CD4-positive, alpha-beta T cell (primary cell): Measurements from ENCODE around the gene B3GALT5. TPM values are rescaled to one million over a fixed set of nuclear protein-coding genes. Genes with fewer than 3 reads are reported as not detected.

ENCODE experiments used
- ATAC-seq: fragments of 200-7000 bp; cut with Tn5 transposase; one replicate; pipeline ENCODE4 v1.10.0; 2022; ENCODE audit warnings: mild to moderate bottlenecking; ENCODE audit not compliant: poor library complexity
- CTCF ChIA-PET: fragments of 350-600 bp; sonication (Branson Sonifier 250); formaldehyde crosslinking; loops from one replicate; lab custom pipeline; 2021; ENCODE audit warnings: antibody characterized with exemption, inconsistent platforms; lab: Charles Lee
- POLR2A ChIA-PET: fragments of 350-600 bp; sonication (Branson Sonifier 250); formaldehyde crosslinking; loops from one replicate; lab custom pipeline; 2021; ENCODE audit warnings: antibody characterized with exemption, inconsistent platforms; lab: Charles Lee
- DNase-seq, 14 experiments: peaks; one replicate each; pipeline ENCODE4 v3.0.0-alpha.2; 2013 to 2020; ENCODE audit warnings: mixed read lengths in 2 of 14
- H3K27ac ChIP-seq, 2 donors: one replicate each; pipeline versions ENCODE4 v1.5.1 to v1.7.0; 2013; ENCODE audit warnings: low read length in 2 of 2, low read depth in 1 of 2, mild to moderate bottlenecking in 1 of 2
- H3K27me3 ChIP-seq, 2 experiments: 1 replicate in 1 of 2; 2 replicates in 1 of 2; pipeline versions ENCODE4 v1.6.1 to v1.7.0; 2013; ENCODE audit warnings: low read length in 2 of 2, control low read depth in 1 of 2, mild to moderate bottlenecking in 1 of 2, moderate library complexity in 1 of 2; ENCODE audit not compliant: insufficient read depth in 2 of 2, control insufficient read depth in 1 of 2
- H3K36me3 ChIP-seq: one replicate; pipeline ENCODE4 v1.6.1; 2013; ENCODE audit warnings: low read length, control low read depth; ENCODE audit not compliant: insufficient read depth
- H3K4me1 ChIP-seq: one replicate; pipeline ENCODE4 v1.6.1; 2013; ENCODE audit warnings: low read length, control low read depth; ENCODE audit not compliant: insufficient read depth
- H3K4me3 ChIP-seq: one replicate; pipeline ENCODE4 v1.5.1; 2013; ENCODE audit warnings: mild to moderate bottlenecking, low read length, moderate library complexity
- H3K9me3 ChIP-seq, 2 experiments: 1 replicate in 1 of 2; 2 replicates in 1 of 2; pipeline versions ENCODE4 v1.6.1 to v1.7.0; 2013; ENCODE audit warnings: low read length in 2 of 2, mild to moderate bottlenecking in 2 of 2, control low read depth in 1 of 2, moderate library complexity in 1 of 2; ENCODE audit not compliant: control insufficient read depth in 1 of 2, insufficient read depth in 1 of 2
- H3K27ac Mint-ChIP-seq: one replicate; pipeline ENCODE4 v1.8.0; 2020; ENCODE audit warnings: mixed read lengths
- H3K27me3 Mint-ChIP-seq: one replicate; pipeline ENCODE4 v1.8.0; 2021; ENCODE audit warnings: mixed read lengths
- H3K36me3 Mint-ChIP-seq: one replicate; pipeline ENCODE4 v1.8.0; 2021; ENCODE audit warnings: low read depth, mixed read lengths
- H3K4me1 Mint-ChIP-seq: one replicate; pipeline ENCODE4 v1.8.0; 2021; ENCODE audit warnings: low read depth, mixed read lengths
- H3K4me3 Mint-ChIP-seq: one replicate; pipeline ENCODE4 v1.8.0; 2020; ENCODE audit warnings: mild to moderate bottlenecking, mixed read lengths
- H3K9me3 Mint-ChIP-seq: one replicate; pipeline ENCODE4 v1.8.0; 2020; ENCODE audit warnings: mixed read lengths
- intact Hi-C, 2 experiments: fragments of 100-400 bp; cut with DNase I in 1 of 2; cut with micrococcal nuclease in 1 of 2; formaldehyde crosslinking; loops; one replicate each; pipeline versions ENCODE4 v1.15.1 to v1.9.0; 2023 to 2025; cut with DNase I, micrococcal nuclease
- total RNA-seq, 174 experiments: library from RNA in 2 of 174; stranded (reverse) in 2 of 174; gene quantifications; one replicate each; pipeline ENCODE4 v1.2.3 and lab custom pipeline; 2021 to 2026
- TF ChIP-seq, protein P1 (sequence below): fragments of 200-600 bp; IDR thresholded peaks from one replicate; pipeline ENCODE4 v1.8.0; 2022; ENCODE audit warnings: antibody characterized with exemption, mild to moderate bottlenecking

The B3GALT5 gene
- total RNA-seq, 2 experiments from 2014 or later: not detected

DNA sequence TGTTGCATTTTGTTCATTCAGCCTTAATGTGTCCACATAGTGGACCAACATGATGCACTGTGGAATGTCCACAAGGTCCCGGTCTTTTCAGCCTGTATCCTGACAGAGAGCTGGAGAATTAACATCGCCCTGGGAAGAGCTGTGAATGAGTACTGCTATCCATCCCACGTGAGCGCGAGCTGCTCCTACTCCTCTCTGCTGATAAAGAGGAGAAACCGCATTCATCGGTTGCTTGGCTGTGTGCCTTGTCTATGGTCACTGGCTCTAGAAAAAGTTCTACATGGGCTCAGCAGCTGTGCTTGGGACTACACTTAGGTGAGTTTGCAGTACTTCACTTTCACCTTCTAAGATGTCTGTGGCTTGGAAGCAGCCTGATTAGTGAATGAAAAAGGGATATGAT lies 101.2 kb downstream of the B3GALT5 start:
- Mint-ChIP-seq H3K4me3 (no peak overlapping the region), H3K27me3 (peaks cover 5% of the 10 kb centered on the region), H3K9me3 (no peaks in the 10 kb centered on the region), H3K36me3 (no peaks in the 10 kb centered on the region), H3K27ac (no peak overlapping the region), H3K4me1 (no peaks in the 10 kb centered on the region)
- Histone ChIP-seq H3K4me1 (no peaks in the 10 kb centered on the region), H3K27ac (no peak overlapping the region), H3K36me3 (no peaks in the 10 kb centered on the region), H3K4me3 (no peak overlapping the region), H3K9me3 (peaks cover 0 to 6% of the 10 kb centered on the region in 2 experiments), H3K27me3 (no peaks in the 10 kb centered on the region)
- no peak for ATAC-seq
- CTCF ChIA-PET: no interaction called here
- no peak for DNase-seq
- TF ChIP-seq, protein P1, sequence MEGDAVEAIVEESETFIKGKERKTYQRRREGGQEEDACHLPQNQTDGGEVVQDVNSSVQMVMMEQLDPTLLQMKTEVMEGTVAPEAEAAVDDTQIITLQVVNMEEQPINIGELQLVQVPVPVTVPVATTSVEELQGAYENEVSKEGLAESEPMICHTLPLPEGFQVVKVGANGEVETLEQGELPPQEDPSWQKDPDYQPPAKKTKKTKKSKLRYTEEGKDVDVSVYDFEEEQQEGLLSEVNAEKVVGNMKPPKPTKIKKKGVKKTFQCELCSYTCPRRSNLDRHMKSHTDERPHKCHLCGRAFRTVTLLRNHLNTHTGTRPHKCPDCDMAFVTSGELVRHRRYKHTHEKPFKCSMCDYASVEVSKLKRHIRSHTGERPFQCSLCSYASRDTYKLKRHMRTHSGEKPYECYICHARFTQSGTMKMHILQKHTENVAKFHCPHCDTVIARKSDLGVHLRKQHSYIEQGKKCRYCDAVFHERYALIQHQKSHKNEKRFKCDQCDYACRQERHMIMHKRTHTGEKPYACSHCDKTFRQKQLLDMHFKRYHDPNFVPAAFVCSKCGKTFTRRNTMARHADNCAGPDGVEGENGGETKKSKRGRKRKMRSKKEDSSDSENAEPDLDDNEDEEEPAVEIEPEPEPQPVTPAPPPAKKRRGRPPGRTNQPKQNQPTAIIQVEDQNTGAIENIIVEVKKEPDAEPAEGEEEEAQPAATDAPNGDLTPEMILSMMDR: no peak
- intact Hi-C loops: no loop called here
- POLR2A ChIA-PET: no interaction called here

DNA sequence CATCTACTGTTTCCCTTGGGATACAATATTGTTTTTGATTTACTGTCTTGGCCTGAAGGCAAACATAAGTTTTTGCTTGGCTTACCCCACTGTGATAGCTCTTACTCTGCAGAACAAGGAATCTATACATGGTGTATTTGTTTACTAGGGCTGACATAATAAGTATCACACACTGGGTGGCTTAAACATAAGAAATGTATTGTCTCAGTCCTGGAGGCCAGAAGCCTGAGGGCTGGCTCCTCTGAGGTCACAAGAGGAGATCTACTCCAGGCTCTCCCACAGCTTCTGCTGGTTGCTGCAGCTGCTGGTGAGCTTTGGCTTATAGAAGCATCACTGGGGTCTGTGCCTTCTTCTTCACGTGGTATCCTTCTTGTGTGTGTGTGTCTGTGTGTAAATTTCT lies 101.6 kb downstream of the B3GALT5 start:
- Histone ChIP-seq H3K27me3 (peaks cover 0 to 2% of the 10 kb centered on the region in 2 experiments), H3K9me3 (peaks cover 0 to 6% of the 10 kb centered on the region in 2 experiments), H3K4me3 (no peak overlapping the region), H3K4me1 (no peaks in the 10 kb centered on the region), H3K27ac (no peak overlapping the region), H3K36me3 (no peaks in the 10 kb centered on the region)
- DNase-seq: no peak
- TF ChIP-seq, protein P1: no peak
- peaks cover 5% of the 10 kb centered on the region for H3K27me3 Mint-ChIP-seq
- ChIA-PET CTCF (no interaction called here), POLR2A (no interaction called here)
- H3K36me3 Mint-ChIP-seq: no peaks in the 10 kb centered on the region
- H3K9me3 Mint-ChIP-seq: no peaks in the 10 kb centered on the region
- no peak overlapping the region for H3K27ac Mint-ChIP-seq
- intact Hi-C loops: no loop called here
- no peak for ATAC-seq
- no peaks in the 10 kb centered on the region for H3K4me1 Mint-ChIP-seq
- no peak overlapping the region for H3K4me3 Mint-ChIP-seq

DNA sequence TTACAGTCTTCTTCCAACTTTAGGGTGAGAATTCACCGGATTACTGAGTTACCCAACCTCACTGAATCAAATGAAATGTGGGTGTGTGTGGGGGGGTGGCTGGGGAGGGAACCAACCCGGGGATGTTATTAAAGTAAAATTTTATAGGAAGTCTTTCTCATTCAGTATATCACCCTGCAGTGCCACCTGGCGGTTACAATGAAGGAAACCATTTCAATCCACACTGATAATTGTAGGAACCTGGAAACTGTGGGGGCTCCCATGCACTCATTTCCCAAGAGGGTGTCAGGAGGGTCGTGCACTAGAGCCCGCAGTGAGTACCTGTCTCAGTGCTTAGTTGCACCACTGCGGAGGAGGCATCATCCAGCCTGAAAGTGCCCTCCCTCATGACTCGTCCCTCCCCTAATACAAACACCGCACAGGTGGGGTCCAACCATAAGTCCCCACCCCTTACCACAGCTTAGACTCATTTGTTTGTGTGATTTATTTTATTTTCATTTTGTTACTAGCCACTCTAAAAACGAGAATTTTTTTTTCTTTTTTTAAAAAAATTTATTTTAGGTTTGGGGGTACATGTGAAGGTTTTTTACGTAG lies 103.2 kb downstream of the B3GALT5 start:
- H3K36me3 Mint-ChIP-seq: no peaks in the 10 kb centered on the region
- H3K27ac ChIP-seq: no peak overlapping the region
- H3K27me3 ChIP-seq: peaks cover 0 to 2% of the 10 kb centered on the region in 2 experiments
- ATAC-seq (no peak), DNase-seq (peak in 9 of 14 experiments; percentile 5 to 45 (median 19))
- peaks cover 10% of the 10 kb centered on the region for H3K27me3 Mint-ChIP-seq
- no peak overlapping the region for H3K4me3 ChIP-seq
- no peak overlapping the region for H3K27ac Mint-ChIP-seq
- no peak overlapping the region for H3K4me3 Mint-ChIP-seq
- H3K9me3 Mint-ChIP-seq: no peaks in the 10 kb centered on the region
- H3K9me3 ChIP-seq: peaks cover 0 to 4% of the 10 kb centered on the region in 2 experiments
- ChIA-PET CTCF (no interaction called here), POLR2A (no interaction called here)
- intact Hi-C loops: no loop called here
- no peaks in the 10 kb centered on the region for H3K36me3 ChIP-seq
- TF ChIP-seq, protein P1: peak; percentile 70
- H3K4me1 ChIP-seq: no peaks in the 10 kb centered on the region
- no peaks in the 10 kb centered on the region for H3K4me1 Mint-ChIP-seq
